ENCODE results near the gene ZNF76. TPM values are rescaled to one million over a fixed set of nuclear protein-coding genes. Genes with fewer than 3 reads are reported as not detected.

The ZNF76 gene
- total and polyA plus RNA-seq, 9 of the 15 experiments (the other 6 are each of a cell fraction or from before 2014, with no cell fraction given), result 1.2 to 17.8 (median 10.7) TPM

- TF ChIP-seq ZBTB49 (CRISPR knock-in tag; IDR thresholded peaks at IDR 0.05; ENCODE audit: borderline replicate concordance) (no peak), RNF219 (CRISPR knock-in tag; IDR thresholded peaks at IDR 0.05) (no peak), RBM25 (IDR thresholded peaks at IDR 0.05; ENCODE audit: low read depth, low read length, severe bottlenecking) (no peak), MAX (CRISPR knock-in tag; IDR thresholded peaks at IDR 0.05) (peak; percentile 34; the same call in 1 of the 2 replicates), ZNF24 (IDR thresholded peaks at IDR 0.05) (no peak), ZNF408 (CRISPR knock-in tag; IDR thresholded peaks at IDR 0.05; ENCODE audit: low read depth) (no peak)
These were observed 45.6 kb downstream of the ZNF76 start (continued) for GRCh38 chr6:35305117-35305516.

All from K562 (cell line).